ENCODE data around the gene AIRE.
"Not testable (repeated sequence)": the region's sequence is repeated elsewhere in the genome, so short reads cannot be mapped to it uniquely, and the experiment has no call there.

The AIRE gene

GRCh38 chr21:44291936-44292811 is 6.5 kb downstream of the AIRE start:
- no peak for DNase-seq (ENCODE audit: low read depth)

- no peak for DNase-seq (ENCODE audit: low read depth)
These were observed 7.1 kb downstream of the AIRE start for GRCh38 chr21:44292812-44293195.

GRCh38 chr21:44293551-44294231 is 8.0 kb downstream of the AIRE start:
- peak; percentile 30 for DNase-seq (ENCODE audit: low read depth)

GRCh38 chr21:44294391-44295162 is 8.9 kb downstream of the AIRE start:
- DNase-seq (ENCODE audit: low read depth) = no peak

- DNase-seq (ENCODE audit: low read depth) = no peak
These were observed 9.5 kb downstream of the AIRE start for GRCh38 chr21:44295163-44295573.

- DNase-seq (ENCODE audit: low read depth) = no peak
These were observed 10.0 kb downstream of the AIRE start for GRCh38 chr21:44295646-44296045.

- no peak for DNase-seq (ENCODE audit: low read depth)
These were observed 10.4 kb downstream of the AIRE start for GRCh38 chr21:44296103-44296519.

- DNase-seq (ENCODE audit: low read depth) = no peak
These were observed 11.2 kb downstream of the AIRE start for GRCh38 chr21:44296916-44297315.

GRCh38 chr21:44297525-44298290 is 12.0 kb downstream of the AIRE start:
- peak; percentile 49 for DNase-seq (ENCODE audit: low read depth)

GRCh38 chr21:44298301-44298700 is 12.6 kb downstream of the AIRE start:
- DNase-seq (ENCODE audit: low read depth) = no peak

GRCh38 chr21:44299085-44299457 is 13.4 kb downstream of the AIRE start:
- no peak for DNase-seq (ENCODE audit: low read depth)

- no peak for DNase-seq (ENCODE audit: low read depth)
These were observed 14.0 kb downstream of the AIRE start, which contains the start of gene PFKL for GRCh38 chr21:44299458-44300261. Gene PFKL, plus strand, starts transcription at chr21:44300053. Its CDS starts 53 bp downstream, at chr21:44300106.

- peak; percentile 48 for DNase-seq (ENCODE audit: low read depth)
These were observed 14.7 kb downstream of the AIRE start for GRCh38 chr21:44300262-44300959.

- DNase-seq (ENCODE audit: low read depth) = no peak
These were observed 15.5 kb downstream of the AIRE start for GRCh38 chr21:44301141-44301540.

- DNase-seq (ENCODE audit: low read depth) = no peak
These were observed 16.3 kb downstream of the AIRE start for GRCh38 chr21:44301961-44302406.

- DNase-seq (ENCODE audit: low read depth) = not testable (repeated sequence)
These were observed 17.1 kb downstream of the AIRE start for GRCh38 chr21:44302573-44303401.

- no peak for DNase-seq (ENCODE audit: low read depth)
These were observed 17.9 kb downstream of the AIRE start for GRCh38 chr21:44303490-44303981.

GRCh38 chr21:44304011-44304616 is 18.4 kb downstream of the AIRE start:
- DNase-seq (ENCODE audit: low read depth) = no peak

GRCh38 chr21:44304877-44305293 is 19.2 kb downstream of the AIRE start:
- no peak for DNase-seq (ENCODE audit: low read depth)

Data from T-helper 22 cell (primary cell).